Measurements from ENCODE around the gene RGS3. TPM values are rescaled to one million over a fixed set of nuclear protein-coding genes. Genes with fewer than 3 reads are reported as not detected.

Gene RGS3
- total RNA-seq, 4 donors from 2014 or later: 43.0 to 66.2 (median 55.6) TPM

DNA sequence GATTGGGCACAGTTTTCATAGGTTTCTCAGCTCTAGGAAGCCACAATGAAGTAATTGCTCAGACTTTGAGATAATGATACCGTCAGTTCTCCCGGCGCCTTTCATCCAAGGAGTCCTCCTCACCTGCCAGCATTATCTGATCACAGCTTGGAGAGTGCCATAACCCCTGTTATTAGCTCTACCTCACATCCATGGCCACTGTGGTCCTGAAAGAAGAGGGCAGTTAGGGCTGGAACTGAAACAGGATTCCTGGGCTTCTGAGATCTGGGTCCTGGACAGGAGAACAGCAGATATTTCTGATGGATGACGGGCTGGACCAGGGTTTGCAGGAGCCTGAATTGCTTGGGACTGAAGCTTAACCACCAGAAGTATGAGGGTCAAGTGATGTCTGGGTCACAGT lies 13.5 kb downstream of the RGS3 start:
- 91 to 95% methylated on average over 4 of the region's 4 CpGs for WGBS, 2 donors
- TF ChIP-seq, protein P1, sequence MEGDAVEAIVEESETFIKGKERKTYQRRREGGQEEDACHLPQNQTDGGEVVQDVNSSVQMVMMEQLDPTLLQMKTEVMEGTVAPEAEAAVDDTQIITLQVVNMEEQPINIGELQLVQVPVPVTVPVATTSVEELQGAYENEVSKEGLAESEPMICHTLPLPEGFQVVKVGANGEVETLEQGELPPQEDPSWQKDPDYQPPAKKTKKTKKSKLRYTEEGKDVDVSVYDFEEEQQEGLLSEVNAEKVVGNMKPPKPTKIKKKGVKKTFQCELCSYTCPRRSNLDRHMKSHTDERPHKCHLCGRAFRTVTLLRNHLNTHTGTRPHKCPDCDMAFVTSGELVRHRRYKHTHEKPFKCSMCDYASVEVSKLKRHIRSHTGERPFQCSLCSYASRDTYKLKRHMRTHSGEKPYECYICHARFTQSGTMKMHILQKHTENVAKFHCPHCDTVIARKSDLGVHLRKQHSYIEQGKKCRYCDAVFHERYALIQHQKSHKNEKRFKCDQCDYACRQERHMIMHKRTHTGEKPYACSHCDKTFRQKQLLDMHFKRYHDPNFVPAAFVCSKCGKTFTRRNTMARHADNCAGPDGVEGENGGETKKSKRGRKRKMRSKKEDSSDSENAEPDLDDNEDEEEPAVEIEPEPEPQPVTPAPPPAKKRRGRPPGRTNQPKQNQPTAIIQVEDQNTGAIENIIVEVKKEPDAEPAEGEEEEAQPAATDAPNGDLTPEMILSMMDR (IDR thresholded peaks at IDR 0.05): no peak
- no peak for TF ChIP-seq POLR2A (IDR thresholded peaks at IDR 0.05)

DNA sequence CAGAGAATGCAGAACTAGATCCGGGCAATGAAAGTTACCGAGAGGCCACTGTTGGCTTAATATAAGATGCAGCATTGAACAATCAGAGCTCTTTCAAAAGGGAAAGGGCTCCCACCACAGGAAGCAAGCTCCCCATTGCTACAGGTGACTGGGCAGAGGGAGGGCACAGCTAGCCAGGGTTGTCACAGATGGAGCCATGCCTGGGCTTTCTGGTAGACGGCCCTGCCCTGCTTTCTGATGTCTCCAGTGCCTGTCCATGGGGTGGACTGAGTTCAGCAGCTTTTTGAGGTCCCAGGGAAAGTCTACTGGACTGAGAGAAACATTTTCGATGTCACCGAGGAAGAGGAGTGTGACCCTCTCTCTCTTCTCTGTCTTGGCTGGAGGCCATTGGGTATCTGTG lies 14.1 kb downstream of the RGS3 start:
- Histone ChIP-seq H3K4me1 (peaks cover 2 to 4% of the 10 kb centered on the region in 2 donors), H3K36me3 (no peaks in the 10 kb centered on the region), H3K27ac (no peak overlapping the region), H3K4me3 (replicated peaks in 1 of 3) (no peak overlapping the region), H3K9me3 (no peaks in the 10 kb centered on the region), H3K27me3 (no peaks in the 10 kb centered on the region)
- intact Hi-C loops (cut with DNase I): no loop called here
- no peak for TF ChIP-seq POLR2A (IDR thresholded peaks at IDR 0.05)
- TF ChIP-seq, protein P1 (IDR thresholded peaks at IDR 0.05): no peak
- 73 to 85% methylated on average over 5 of the region's 5 CpGs for WGBS, 2 donors
- DNase-seq: no peak

More for the DNA sequence above, 13.5 kb downstream of the RGS3 start:
- peaks cover 2 to 4% of the 10 kb centered on the region in 2 donors for H3K4me1 ChIP-seq
- H3K4me3 ChIP-seq (replicated peaks in 1 of 3): no peak overlapping the region
- H3K9me3 ChIP-seq: no peaks in the 10 kb centered on the region
- H3K36me3 ChIP-seq: no peaks in the 10 kb centered on the region
- no peaks in the 10 kb centered on the region for H3K27me3 ChIP-seq
- H3K27ac ChIP-seq: no peak overlapping the region
- intact Hi-C loops (cut with DNase I): no loop called here
- DNase-seq: no peak

DNA sequence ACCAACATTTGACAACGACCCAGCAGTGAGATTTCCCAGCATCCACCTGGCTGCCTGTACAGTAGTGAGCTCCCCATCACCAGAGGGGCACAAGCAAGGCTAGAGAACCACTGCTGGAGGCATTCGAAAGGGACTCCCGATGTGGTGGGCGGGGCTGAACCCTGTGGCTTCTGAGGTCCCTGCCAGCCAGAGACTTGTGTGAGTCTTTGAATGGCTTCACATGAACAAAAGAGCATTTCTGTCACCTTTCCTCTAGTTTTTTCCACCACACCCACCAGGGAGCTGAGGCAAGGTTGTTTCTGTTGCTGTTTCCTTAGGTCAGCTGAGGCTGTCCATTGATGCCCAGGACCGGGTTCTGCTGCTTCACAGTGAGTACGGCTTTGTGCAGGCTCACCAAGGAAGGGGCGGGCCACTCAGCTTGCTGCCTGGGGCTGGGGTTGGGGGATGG lies 15.7 kb downstream of the RGS3 start:
- no peak for DNase-seq
- H3K4me1 ChIP-seq: peaks cover 2 to 11% of the 10 kb centered on the region in 2 donors
- H3K36me3 ChIP-seq: no peaks in the 10 kb centered on the region
- TF ChIP-seq, protein P1 (IDR thresholded peaks at IDR 0.05): no peak
- no peak overlapping the region for H3K27ac ChIP-seq
- intact Hi-C loops (cut with DNase I): no loop called here
- no peak overlapping the region for H3K4me3 ChIP-seq (replicated peaks in 1 of 3)
- no peaks in the 10 kb centered on the region for H3K27me3 ChIP-seq
- 83 to 89% methylated on average over 7 of the region's 7 CpGs for WGBS, 2 donors
- H3K9me3 ChIP-seq: no peaks in the 10 kb centered on the region

DNA sequence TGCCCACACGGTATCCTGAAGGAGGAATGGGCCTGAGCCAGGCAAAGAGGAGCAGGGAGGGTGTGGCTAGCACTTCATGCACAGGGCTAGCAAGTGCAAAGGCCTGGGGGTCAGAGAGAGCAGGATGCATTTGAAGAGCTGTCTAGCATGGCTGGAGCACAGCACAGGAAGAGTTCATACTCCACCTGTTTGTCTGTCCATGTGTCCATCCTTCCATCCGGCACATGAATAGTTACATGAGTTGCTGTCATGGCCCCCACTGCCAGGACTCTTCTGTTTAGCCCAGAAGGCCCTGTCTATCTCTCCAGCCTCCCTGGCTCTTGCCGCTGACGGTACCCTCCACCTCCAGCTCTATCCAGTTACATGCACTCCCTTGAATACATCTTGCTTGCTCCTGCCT lies 17.1 kb downstream of the RGS3 start:
- no peak for TF ChIP-seq POLR2A (IDR thresholded peaks at IDR 0.05)
- TF ChIP-seq, protein P1 (IDR thresholded peaks at IDR 0.05): no peak
- Histone ChIP-seq H3K9me3 (no peaks in the 10 kb centered on the region), H3K27ac (no peak overlapping the region), H3K4me3 (replicated peaks in 1 of 3) (no peak overlapping the region), H3K4me1 (peaks cover 2 to 15% of the 10 kb centered on the region in 2 donors), H3K27me3 (no peaks in the 10 kb centered on the region), H3K36me3 (no peaks in the 10 kb centered on the region)
- WGBS, 2 donors: 98 to 99% methylated on average over 4 of the region's 4 CpGs
- intact Hi-C loops (cut with DNase I): no loop called here
- no peak for DNase-seq

DNA sequence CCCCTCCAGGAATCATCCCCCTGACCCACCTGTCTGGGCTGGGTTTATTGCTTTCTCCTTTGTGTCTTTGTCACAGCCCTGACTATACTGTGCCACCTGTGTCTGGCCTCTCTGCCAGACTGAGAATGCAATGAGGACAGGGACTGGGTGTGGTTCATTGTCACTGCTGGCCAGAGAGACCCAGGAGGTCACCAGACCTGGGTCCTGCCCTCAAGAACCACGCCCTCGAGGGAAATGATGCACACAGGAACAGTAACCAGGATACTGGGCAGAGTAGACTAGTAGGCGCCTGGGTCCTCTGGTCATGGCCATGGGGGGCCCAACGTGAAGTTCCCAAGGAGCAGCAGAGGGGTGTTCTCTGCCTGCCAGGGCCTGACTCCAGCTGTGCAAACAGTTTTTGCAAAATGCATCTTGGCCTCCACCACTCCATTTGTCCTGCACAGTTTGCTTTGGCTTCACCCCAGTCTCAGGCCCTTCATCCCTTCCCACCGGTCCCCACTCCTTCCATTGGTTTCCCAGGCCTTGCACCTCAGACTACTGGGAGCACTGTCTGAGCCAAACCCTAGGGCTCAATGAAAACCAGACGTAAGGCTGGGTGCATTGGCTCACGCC lies 17.8 kb downstream of the RGS3 start:
- Histone ChIP-seq H3K36me3 (no peaks in the 10 kb centered on the region), H3K4me1 (peaks cover 2 to 15% of the 10 kb centered on the region in 2 donors), H3K4me3 (replicated peaks in 1 of 3) (no peak overlapping the region), H3K27me3 (no peaks in the 10 kb centered on the region), H3K27ac (no peak overlapping the region), H3K9me3 (no peaks in the 10 kb centered on the region)
- TF ChIP-seq, protein P1 (IDR thresholded peaks at IDR 0.05): no peak
- no peak for TF ChIP-seq POLR2A (IDR thresholded peaks at IDR 0.05)
- DNase-seq: no peak
- WGBS, 2 donors: 79 to 87% methylated on average over 7 of the region's 7 CpGs
- intact Hi-C loops (cut with DNase I): no loop called here

Data from thyroid gland (tissue), 4 donors.